Prostate gland (tissue), 2 donors: ENCODE measurements around the gene CTBP2. TPM values are rescaled to one million over a fixed set of nuclear protein-coding genes. Genes with fewer than 3 reads are reported as not detected.
A peak's percentile ranks its signal among the peaks of the same experiment; 100 is the strongest.

Experiments used
- DNase-seq: peaks from one replicate; pipeline ENCODE4 v3.0.0-alpha.2; 2019; ENCODE audit warnings: low spot score
- H3K27ac ChIP-seq, 2 donors: fragments of 200-600 bp; sonication (generic); 2 replicates each; pipeline ENCODE4 v1.5.1; 2017 to 2019
- H3K27me3 ChIP-seq: fragments of 200-600 bp; sonication (generic); replicated peaks from 2 replicates; pipeline ENCODE4 v1.5.1; 2019; ENCODE audit not compliant: insufficient read depth
- H3K36me3 ChIP-seq, 2 donors: fragments of 200-600 bp; sonication (generic); 1 replicate in 1 of 2; 2 replicates in 1 of 2; pipeline versions ENCODE4 v1.5.1 to v1.8.1; 2017 to 2019
- H3K4me1 ChIP-seq: fragments of 200-600 bp; sonication (generic); replicated peaks from 2 replicates; pipeline ENCODE4 v1.5.1; 2019
- H3K4me3 ChIP-seq, 2 donors: fragments of 200-600 bp; sonication (generic); 2 replicates each; pipeline ENCODE4 v1.5.1; 2017 to 2019
- H3K9me3 ChIP-seq: fragments of 200-600 bp; sonication (generic); 2 replicates; pipeline ENCODE4 v1.5.1; 2017
- CTCF ChIP-seq, 4 experiments: fragments of 200-600 bp in 2 of 4; fragments of 450-650 bp in 2 of 4; sonication (generic) in 2 of 4; IDR thresholded peaks; 1 replicate in 3 of 4; 2 replicates in 1 of 4; pipeline ENCODE4 v1.5.1; 2016 to 2019; ENCODE audit warnings: antibody characterized with exemption in 4 of 4, mild to moderate bottlenecking in 2 of 4, moderate library complexity in 2 of 4
- POLR2A ChIP-seq: fragments of 450-650 bp; IDR thresholded peaks from one replicate; pipeline ENCODE4 v1.6.1; 2016; ENCODE audit warnings: antibody characterized with exemption, mild to moderate bottlenecking
- POLR2AphosphoS5 ChIP-seq: sonication (generic); formaldehyde crosslinking; IDR thresholded peaks from one replicate; pipeline ENCODE4 v1.6.1; 2017; ENCODE audit warnings: antibody characterized with exemption
- WGBS: methylation state at CpG from one replicate; pipeline ENCODE4 v1.1.5; 2018; 5-methylcytosine and 5-hydroxymethylcytosine counted together
- intact Hi-C: fragments of 100-400 bp; cut with DNase I; formaldehyde crosslinking; loops from one replicate; pipeline ENCODE4 v1.14.2; 2022
- total RNA-seq, 2 donors: library from RNA; depleted of rRNA; stranded (reverse); fragments of >200 nt; gene quantifications; one replicate each; pipeline ENCODE4 v1.1.0, GENCODE V29; 2016

The CTBP2 gene
- total RNA-seq, 2 donors from 2014 or later, result 70.2 to 89.7 TPM

- DNase-seq, result no peak
- Histone ChIP-seq H3K4me1 (peaks cover 38% of the 10 kb centered on the region), H3K9me3 (no peaks in the 10 kb centered on the region), H3K27ac (peak overlapping the region; percentile 72 to 73), H3K4me3 (no peak overlapping the region), H3K27me3 (no peaks in the 10 kb centered on the region), H3K36me3 (peaks cover 14 to 15% of the 10 kb centered on the region in 2 donors)
- TF ChIP-seq CTCF (IDR thresholded peaks at IDR 0.05), result no peak
- no peak for TF ChIP-seq POLR2AphosphoS5
- no peak for TF ChIP-seq POLR2A
- intact Hi-C loops, result loop anchor here (5.0 kb wide), 1 partner anchor 154 kb away; no protein-coding TSS in a partner anchor
- 75% methylated on average over 16 of the region's 16 CpGs for WGBS
These were observed 161.6 kb downstream of the CTBP2 start for GRCh38 chr10:124998624-124999291.

- no peak for DNase-seq
- Histone ChIP-seq H3K4me3 (no peak overlapping the region), H3K9me3 (no peaks in the 10 kb centered on the region), H3K36me3 (peaks cover 14 to 15% of the 10 kb centered on the region in 2 donors), H3K27ac (peak overlapping the region in 1 of 2 donors; percentile 27), H3K4me1 (peaks cover 39% of the 10 kb centered on the region), H3K27me3 (no peaks in the 10 kb centered on the region)
- intact Hi-C loops, result loop anchor here (5.0 kb wide), 1 partner anchor 154 kb away; no protein-coding TSS in a partner anchor
- no peak for TF ChIP-seq POLR2A
- 83% methylated on average over 35 of the region's 35 CpGs for WGBS
These were observed 162.4 kb downstream of the CTBP2 start for GRCh38 chr10:124997771-124998623.

GRCh38 chr10:124997306-124997705 lies 163.1 kb downstream of the CTBP2 start:
- WGBS, result 93% methylated on average over 11 of the region's 11 CpGs
- Histone ChIP-seq H3K9me3 (no peaks in the 10 kb centered on the region), H3K4me1 (peaks cover 42% of the 10 kb centered on the region), H3K27me3 (no peaks in the 10 kb centered on the region), H3K36me3 (peaks cover 14 to 15% of the 10 kb centered on the region in 2 donors), H3K27ac (no peak overlapping the region), H3K4me3 (no peak overlapping the region)
- no peak for TF ChIP-seq POLR2AphosphoS5
- no peak for TF ChIP-seq CTCF (IDR thresholded peaks at IDR 0.05)
- no peak for TF ChIP-seq POLR2A
- DNase-seq, result no peak
- intact Hi-C loops, result loop anchor here (5.0 kb wide), 1 partner anchor 155 kb away; no protein-coding TSS in a partner anchor

GRCh38 chr10:124996854-124997215 lies 163.5 kb downstream of the CTBP2 start:
- WGBS, result 89% methylated on average over 17 of the region's 17 CpGs
- no peaks in the 10 kb centered on the region for H3K9me3 ChIP-seq
- intact Hi-C loops, result loop anchor here (5.0 kb wide), 1 partner anchor 155 kb away; no protein-coding TSS in a partner anchor
- TF ChIP-seq CTCF (IDR thresholded peaks at IDR 0.05) (no peak), POLR2A (no peak), POLR2AphosphoS5 (no peak)
- DNase-seq, result no peak
- H3K4me3 ChIP-seq, result no peak overlapping the region
- no peaks in the 10 kb centered on the region for H3K27me3 ChIP-seq
- H3K4me1 ChIP-seq, result peaks cover 41% of the 10 kb centered on the region
- H3K27ac ChIP-seq, result peak overlapping the region in 1 of 2 donors; percentile 22
- H3K36me3 ChIP-seq, result peaks cover 14 to 15% of the 10 kb centered on the region in 2 donors

GRCh38 chr10:124996127-124996853 lies 164.1 kb downstream of the CTBP2 start:
- TF ChIP-seq POLR2AphosphoS5 (no peak), POLR2A (no peak), CTCF (IDR thresholded peaks at IDR 0.05) (no peak)
- intact Hi-C loops, result loop anchor here (5.0 kb wide), 1 partner anchor 156 kb away; no protein-coding TSS in a partner anchor
- Histone ChIP-seq H3K4me1 (peaks cover 36% of the 10 kb centered on the region), H3K4me3 (no peak overlapping the region), H3K27me3 (no peaks in the 10 kb centered on the region), H3K27ac (peak overlapping the region in 1 of 2 donors; percentile 22), H3K36me3 (peaks cover 14 to 15% of the 10 kb centered on the region in 2 donors), H3K9me3 (no peaks in the 10 kb centered on the region)
- peak; percentile 3 for DNase-seq
- WGBS, result 86% methylated on average over 24 of the region's 24 CpGs
